Neural cell (in vitro differentiated cells): ENCODE measurements around the gene ANKRD45. TPM values are rescaled to one million over a fixed set of nuclear protein-coding genes. Genes with fewer than 3 reads are reported as not detected.

Experiments
- H2AFZ ChIP-seq: fragments of 200-600, 300-800 bp; sonication (generic), shearing (Covaris generic); 2 replicates; pipeline ENCODE4 v1.6.0; 2014; ENCODE audit warnings: low read depth, mild to moderate bottlenecking, antibody characterized with exemption, low read length, moderate library complexity
- H3F3A ChIP-seq: fragments of 200-600 bp; shearing (Covaris generic); 2 replicates; pipeline ENCODE4 v1.6.1; 2016; ENCODE audit warnings: mild to moderate bottlenecking, moderate library complexity, mixed read lengths, antibody characterized with exemption, low read length; ENCODE audit not compliant: insufficient read depth, poor library complexity, severe bottlenecking
- H3K27ac ChIP-seq: fragments of 200-600, 300-800 bp; sonication (generic), shearing (Covaris generic); 2 replicates; pipeline ENCODE4 v1.5.1; 2014; ENCODE audit warnings: mild to moderate bottlenecking, low read length, moderate library complexity
- H3K27me3 ChIP-seq: fragments of 300-800, 200-600 bp; sonication (generic), shearing (Covaris generic); 2 replicates; pipeline ENCODE4 v1.6.0; 2014; ENCODE audit warnings: mild to moderate bottlenecking, low read depth, low read length, moderate library complexity; ENCODE audit not compliant: insufficient read depth
- H3K36me3 ChIP-seq: fragments of 300-800, 200-600 bp; sonication (generic), shearing (Covaris generic); 2 replicates; pipeline ENCODE4 v1.5.1; 2014; ENCODE audit warnings: mild to moderate bottlenecking, antibody characterized with exemption, low read length, moderate library complexity; ENCODE audit not compliant: insufficient read depth
- H3K4me2 ChIP-seq: fragments of 300-800, 200-600 bp; sonication (generic), shearing (Covaris generic); 2 replicates; pipeline ENCODE4 v1.6.0; 2014; ENCODE audit warnings: mild to moderate bottlenecking, low read length
- H3K4me3 ChIP-seq: fragments of 300-800, 200-600 bp; sonication (generic), shearing (Covaris generic); 2 replicates; pipeline ENCODE4 v1.5.1; 2014; ENCODE audit warnings: mild to moderate bottlenecking, low read length, moderate library complexity
- H3K79me2 ChIP-seq: fragments of 200-600 bp; shearing (Covaris generic); replicated peaks from 2 replicates; pipeline ENCODE4 v1.6.0; 2014; ENCODE audit warnings: mild to moderate bottlenecking, low read length, moderate library complexity; ENCODE audit not compliant: insufficient read depth
- H3K9ac ChIP-seq: fragments of 300-800, 200-600 bp; sonication (generic), shearing (Covaris generic); 2 replicates; pipeline ENCODE4 v1.6.1; 2016; ENCODE audit warnings: mild to moderate bottlenecking, low read length, mixed read lengths
- H3K9me2 ChIP-seq: fragments of 200-600 bp; shearing (Covaris generic); 2 replicates; pipeline ENCODE4 v1.6.1; 2016; ENCODE audit warnings: mild to moderate bottlenecking, low read length, mixed read lengths; ENCODE audit not compliant: insufficient read depth
- H3K9me3 ChIP-seq: fragments of 200-600, 300-800 bp; sonication (generic), shearing (Covaris generic); 2 replicates; pipeline ENCODE4 v1.6.1; 2016; ENCODE audit warnings: mild to moderate bottlenecking, mixed run types, low read length, moderate library complexity, mixed read lengths
- H4K20me1 ChIP-seq: fragments of 200-600 bp; shearing (Covaris generic); 2 replicates; pipeline ENCODE4 v1.6.1; 2016; ENCODE audit warnings: mild to moderate bottlenecking, mixed run types; ENCODE audit not compliant: insufficient read depth
- EP300 ChIP-seq: fragments of 450-650 bp; conservative IDR thresholded peaks from 2 replicates; pipeline ENCODE4 v1.6.1; 2014; ENCODE audit warnings: antibody characterized with exemption, mild to moderate bottlenecking, moderate library complexity; ENCODE audit not compliant: poor library complexity, severe bottlenecking
- EZH2 ChIP-seq: fragments of 200-600, 300-800 bp; shearing (Covaris generic), sonication (generic); IDR thresholded peaks from 2 replicates; pipeline ENCODE4 v1.6.1; 2014; ENCODE audit warnings: antibody characterized with exemption, low read length, borderline replicate concordance, mild to moderate bottlenecking; ENCODE audit not compliant: insufficient read depth, poor library complexity, severe bottlenecking
- MXI1 ChIP-seq: fragments of 450-650 bp; conservative IDR thresholded peaks from 2 replicates; pipeline ENCODE4 v1.6.1; 2014; ENCODE audit warnings: antibody characterized with exemption, mild to moderate bottlenecking; ENCODE audit not compliant: poor library complexity, severe bottlenecking
- POLR2AphosphoS5 ChIP-seq: IDR thresholded peaks from 2 replicates; pipeline ENCODE4 v1.6.1; 2012
- RAD21 ChIP-seq: fragments of 450-650 bp; conservative IDR thresholded peaks from 2 replicates; pipeline ENCODE4 v1.6.1; 2014; ENCODE audit warnings: antibody characterized with exemption, mild to moderate bottlenecking, moderate library complexity
- SMC3 ChIP-seq: fragments of 450-650 bp; conservative IDR thresholded peaks from 2 replicates; pipeline ENCODE4 v1.6.1; 2014; ENCODE audit warnings: antibody characterized with exemption, mild to moderate bottlenecking, moderate library complexity; ENCODE audit not compliant: poor library complexity
- TAF1 ChIP-seq: IDR thresholded peaks from 2 replicates; pipeline ENCODE4 v1.6.1; 2012; ENCODE audit warnings: low read depth
- polyA plus RNA-seq: library from polyadenylated mRNA; depleted of rRNA; stranded (reverse); fragments of >200 nt; gene quantifications from 2 replicates; pipeline ENCODE4 v1.2.3, GENCODE V29; 2014
- TF ChIP-seq, protein P1 (sequence below): IDR thresholded peaks from 2 replicates; pipeline ENCODE4 v1.6.1; 2012; ENCODE audit warnings: borderline replicate concordance
- TF ChIP-seq, protein P2 (sequence below): fragments of 450-650 bp; IDR thresholded peaks from 2 replicates; pipeline ENCODE4 v1.5.1; 2014; ENCODE audit warnings: antibody characterized with exemption, mild to moderate bottlenecking, moderate library complexity; ENCODE audit not compliant: poor library complexity, severe bottlenecking

ANKRD45 gene
- polyA plus RNA-seq, 1 donor from 2014 or later: 8.7 TPM

DNA sequence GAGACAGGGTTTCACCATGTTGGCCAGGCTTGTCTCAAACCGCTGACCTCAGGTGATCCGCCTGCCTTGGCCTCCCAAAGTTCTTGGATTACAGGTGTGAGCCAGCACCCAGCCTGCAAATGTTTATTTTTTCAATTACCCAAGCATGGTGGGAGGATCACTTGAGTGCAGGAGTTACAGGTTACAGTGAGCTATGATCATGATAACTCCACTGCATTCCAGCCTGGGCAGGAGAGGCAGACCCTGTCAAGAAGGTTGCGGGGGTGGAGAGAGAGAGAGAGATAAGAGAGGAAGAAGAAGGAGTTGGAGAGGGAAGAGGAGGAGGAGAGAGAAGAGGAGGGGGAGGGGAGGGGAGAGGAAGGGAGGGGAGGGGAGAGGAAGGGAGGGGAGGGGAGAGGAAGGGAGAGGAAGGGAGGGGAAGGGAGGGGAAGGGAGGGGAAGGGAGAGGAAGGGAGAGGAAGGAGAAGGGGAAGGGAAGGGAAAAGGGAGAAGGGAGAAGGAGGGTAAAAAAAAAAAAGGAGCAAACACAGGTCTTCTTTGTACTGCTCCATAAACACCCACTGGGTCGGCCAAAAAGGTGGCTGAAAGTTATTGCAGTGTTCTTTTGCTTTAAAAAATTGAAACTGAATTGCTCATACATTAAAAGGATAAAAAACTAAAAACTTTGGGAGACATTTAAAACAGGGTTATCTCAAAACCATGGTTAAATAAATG lies 61.0 kb downstream of the ANKRD45 start:
- Histone ChIP-seq H3K4me3 (no peak overlapping the region), H3K9me2 (no peaks in the 10 kb centered on the region), H4K20me1 (no peaks in the 10 kb centered on the region), H3K27ac (no peak overlapping the region), H3K4me2 (no peak overlapping the region), H2AFZ (no peak overlapping the region), H3K27me3 (no peaks in the 10 kb centered on the region), H3F3A (no peaks in the 10 kb centered on the region), H3K9me3 (no peaks in the 10 kb centered on the region), H3K79me2 (no peaks in the 10 kb centered on the region), H3K36me3 (no peaks in the 10 kb centered on the region), H3K9ac (no peak overlapping the region)
- TF ChIP-seq EP300 (no peak), SMC3 (no peak), EZH2 (no peak), RAD21 (no peak), MXI1 (no peak), TAF1 (no peak), POLR2AphosphoS5 (no peak)
- TF ChIP-seq, protein P1, sequence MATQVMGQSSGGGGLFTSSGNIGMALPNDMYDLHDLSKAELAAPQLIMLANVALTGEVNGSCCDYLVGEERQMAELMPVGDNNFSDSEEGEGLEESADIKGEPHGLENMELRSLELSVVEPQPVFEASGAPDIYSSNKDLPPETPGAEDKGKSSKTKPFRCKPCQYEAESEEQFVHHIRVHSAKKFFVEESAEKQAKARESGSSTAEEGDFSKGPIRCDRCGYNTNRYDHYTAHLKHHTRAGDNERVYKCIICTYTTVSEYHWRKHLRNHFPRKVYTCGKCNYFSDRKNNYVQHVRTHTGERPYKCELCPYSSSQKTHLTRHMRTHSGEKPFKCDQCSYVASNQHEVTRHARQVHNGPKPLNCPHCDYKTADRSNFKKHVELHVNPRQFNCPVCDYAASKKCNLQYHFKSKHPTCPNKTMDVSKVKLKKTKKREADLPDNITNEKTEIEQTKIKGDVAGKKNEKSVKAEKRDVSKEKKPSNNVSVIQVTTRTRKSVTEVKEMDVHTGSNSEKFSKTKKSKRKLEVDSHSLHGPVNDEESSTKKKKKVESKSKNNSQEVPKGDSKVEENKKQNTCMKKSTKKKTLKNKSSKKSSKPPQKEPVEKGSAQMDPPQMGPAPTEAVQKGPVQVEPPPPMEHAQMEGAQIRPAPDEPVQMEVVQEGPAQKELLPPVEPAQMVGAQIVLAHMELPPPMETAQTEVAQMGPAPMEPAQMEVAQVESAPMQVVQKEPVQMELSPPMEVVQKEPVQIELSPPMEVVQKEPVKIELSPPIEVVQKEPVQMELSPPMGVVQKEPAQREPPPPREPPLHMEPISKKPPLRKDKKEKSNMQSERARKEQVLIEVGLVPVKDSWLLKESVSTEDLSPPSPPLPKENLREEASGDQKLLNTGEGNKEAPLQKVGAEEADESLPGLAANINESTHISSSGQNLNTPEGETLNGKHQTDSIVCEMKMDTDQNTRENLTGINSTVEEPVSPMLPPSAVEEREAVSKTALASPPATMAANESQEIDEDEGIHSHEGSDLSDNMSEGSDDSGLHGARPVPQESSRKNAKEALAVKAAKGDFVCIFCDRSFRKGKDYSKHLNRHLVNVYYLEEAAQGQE: no peak
- TF ChIP-seq, protein P2, sequence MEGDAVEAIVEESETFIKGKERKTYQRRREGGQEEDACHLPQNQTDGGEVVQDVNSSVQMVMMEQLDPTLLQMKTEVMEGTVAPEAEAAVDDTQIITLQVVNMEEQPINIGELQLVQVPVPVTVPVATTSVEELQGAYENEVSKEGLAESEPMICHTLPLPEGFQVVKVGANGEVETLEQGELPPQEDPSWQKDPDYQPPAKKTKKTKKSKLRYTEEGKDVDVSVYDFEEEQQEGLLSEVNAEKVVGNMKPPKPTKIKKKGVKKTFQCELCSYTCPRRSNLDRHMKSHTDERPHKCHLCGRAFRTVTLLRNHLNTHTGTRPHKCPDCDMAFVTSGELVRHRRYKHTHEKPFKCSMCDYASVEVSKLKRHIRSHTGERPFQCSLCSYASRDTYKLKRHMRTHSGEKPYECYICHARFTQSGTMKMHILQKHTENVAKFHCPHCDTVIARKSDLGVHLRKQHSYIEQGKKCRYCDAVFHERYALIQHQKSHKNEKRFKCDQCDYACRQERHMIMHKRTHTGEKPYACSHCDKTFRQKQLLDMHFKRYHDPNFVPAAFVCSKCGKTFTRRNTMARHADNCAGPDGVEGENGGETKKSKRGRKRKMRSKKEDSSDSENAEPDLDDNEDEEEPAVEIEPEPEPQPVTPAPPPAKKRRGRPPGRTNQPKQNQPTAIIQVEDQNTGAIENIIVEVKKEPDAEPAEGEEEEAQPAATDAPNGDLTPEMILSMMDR: no peak

DNA sequence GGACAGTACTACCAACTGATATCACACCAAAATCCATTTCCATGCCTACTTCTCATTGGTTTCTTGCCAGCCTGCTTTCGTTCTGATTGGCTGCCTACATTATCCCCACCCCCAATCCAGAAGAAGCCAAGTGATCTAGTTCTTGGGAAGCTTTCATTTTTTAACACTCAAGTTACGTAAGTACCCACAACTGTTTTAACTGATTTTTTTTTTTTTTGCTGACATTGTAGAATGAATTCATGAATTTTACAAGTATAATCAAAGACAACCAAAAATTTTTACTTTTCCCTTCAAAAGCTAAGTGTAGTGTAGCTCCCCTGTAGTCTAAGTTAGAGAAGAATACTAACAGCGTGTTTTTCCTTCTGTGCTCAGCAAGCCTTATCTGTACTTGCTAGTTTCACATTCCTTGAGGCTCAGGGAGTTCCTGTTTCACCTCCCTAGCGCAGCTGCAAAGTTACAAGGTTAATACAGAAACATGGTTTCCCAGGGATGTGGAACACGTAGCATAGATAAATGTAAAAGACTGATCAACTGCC lies 66.5 kb downstream of the ANKRD45 start, which contains the start of gene SLC9C2:
Gene SLC9C2, minus strand, starts transcription at position 17 of the 536 bp plus-strand sequence. CDS start 1,296 bp downstream, outside the sequence.
- H3K27ac ChIP-seq: no peak within 1 kb of the TSS
- no peak within 1 kb of the TSS for H2AFZ ChIP-seq
- H3F3A ChIP-seq: no peaks in the 10 kb centered on the region
- no peak within 1 kb of the TSS for H3K4me3 ChIP-seq
- H3K4me2 ChIP-seq: no peak within 1 kb of the TSS
- no peaks in the 10 kb centered on the region for H4K20me1 ChIP-seq
- no peaks in the 10 kb centered on the region for H3K9me2 ChIP-seq
- no peaks in the 10 kb centered on the region for H3K36me3 ChIP-seq
- no peaks in the 10 kb centered on the region for H3K79me2 ChIP-seq
- H3K9me3 ChIP-seq: no peaks in the 10 kb centered on the region
- H3K9ac ChIP-seq: no peak within 1 kb of the TSS
- no peaks in the 10 kb centered on the region for H3K27me3 ChIP-seq
- TF ChIP-seq SMC3 (no peak), MXI1 (no peak), RAD21 (no peak), POLR2AphosphoS5 (no peak), TAF1 (no peak), EP300 (no peak), EZH2 (no peak)
- TF ChIP-seq, protein P2: no peak
- TF ChIP-seq, protein P1: no peak
